Right lung (tissue), 5 donors: ENCODE measurements around the gene ZFPM1. TPM values are rescaled to one million over a fixed set of nuclear protein-coding genes. Genes with fewer than 3 reads are reported as not detected.

Experiments
- DNase-seq, 2 donors: peaks; one replicate each; pipeline ENCODE4 v3.0.0-alpha.2; 2013
- polyA plus RNA-seq, 5 donors: library from polyadenylated mRNA; unstranded; fragments of 120-200 nt; gene quantifications; one replicate each; pipeline versions ENCODE4 v1.2.1 to v1.2.3, GENCODE V29; 2013; ENCODE audit warnings: inconsistent platforms in 1 of 5, low replicate concordance in 1 of 5; ENCODE audit not compliant: insufficient read length in 5 of 5, insufficient read depth in 1 of 5

Gene ZFPM1
- polyA plus RNA-seq, 5 donors = 2.1 to 5.5 (median 2.8) TPM

DNA sequence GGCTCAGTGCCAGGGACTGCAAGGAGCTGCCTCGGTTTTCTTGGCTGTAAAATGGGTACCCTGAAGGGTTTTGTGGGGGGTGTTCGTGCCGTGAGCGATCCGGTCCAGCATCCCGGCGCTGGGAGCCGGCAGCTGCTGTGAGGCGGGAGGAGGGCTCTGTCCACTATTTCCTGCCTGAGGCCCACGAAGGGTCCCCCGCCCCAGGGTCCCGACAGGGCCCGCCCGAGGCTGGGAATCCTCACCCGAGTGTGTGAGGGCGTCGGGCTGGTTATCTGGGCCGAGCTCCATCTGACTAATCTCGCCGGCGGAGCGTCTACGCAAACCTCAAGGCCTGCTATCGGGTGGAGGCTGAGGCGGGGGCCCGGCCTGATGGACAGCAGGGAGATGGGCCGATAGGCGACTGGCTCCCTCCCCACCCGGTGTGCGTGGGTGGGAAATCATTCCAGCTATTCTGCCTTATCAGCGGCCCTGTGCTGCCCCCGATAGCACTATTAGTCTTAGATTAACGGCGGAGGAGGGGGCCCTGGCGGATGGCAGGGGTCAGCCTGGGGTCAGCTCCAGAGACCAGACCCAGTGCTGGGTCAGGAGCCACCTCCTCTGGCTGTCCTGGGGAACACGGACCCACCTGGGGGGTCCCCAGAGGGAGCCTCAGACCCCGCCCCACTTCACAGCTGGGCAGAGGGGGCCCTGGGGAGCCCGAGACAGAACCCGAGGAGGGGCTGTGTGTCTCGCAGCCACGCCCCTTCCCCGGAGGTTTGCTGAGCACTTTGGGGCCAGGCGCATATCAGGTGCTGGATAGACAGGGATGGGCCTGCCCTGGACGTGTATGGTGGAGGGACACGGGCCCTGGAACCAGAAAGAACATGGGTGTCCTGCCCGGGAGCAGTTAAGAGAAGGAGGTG lies 44.7 kb downstream of the ZFPM1 start:
- DNase-seq = no peak

DNA sequence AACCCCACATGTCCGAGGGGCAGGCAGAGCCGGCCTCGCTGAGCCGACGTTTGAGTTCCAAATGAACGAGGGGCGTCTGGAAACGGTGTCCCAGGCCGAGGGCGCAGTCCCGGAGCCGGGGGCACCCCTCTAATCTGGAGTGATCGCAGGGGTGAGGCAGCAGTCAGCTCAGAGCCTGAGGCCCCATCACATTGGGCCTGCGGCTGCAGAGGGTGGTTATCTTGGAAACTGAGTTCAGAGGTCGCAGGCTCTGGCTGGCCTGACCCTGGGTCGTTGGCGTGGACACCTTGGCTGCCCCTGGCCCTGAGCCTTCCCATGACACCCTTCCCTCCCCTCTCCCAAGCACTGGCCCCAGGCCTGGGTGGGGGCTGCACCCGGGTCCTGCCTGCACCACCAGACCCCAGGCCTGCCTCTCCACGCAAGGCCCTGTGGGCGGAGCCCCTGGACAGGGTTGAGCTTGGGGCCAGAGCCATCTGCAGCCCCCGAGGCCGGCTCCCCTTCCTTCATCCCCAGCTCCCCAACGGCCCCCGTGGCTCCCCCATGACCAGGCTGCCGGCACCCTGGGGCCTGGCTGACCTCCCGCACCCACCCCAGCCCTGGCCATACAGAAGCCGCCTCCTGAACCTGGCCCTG lies 45.6 kb downstream of the ZFPM1 start:
- no peak for DNase-seq

DNA sequence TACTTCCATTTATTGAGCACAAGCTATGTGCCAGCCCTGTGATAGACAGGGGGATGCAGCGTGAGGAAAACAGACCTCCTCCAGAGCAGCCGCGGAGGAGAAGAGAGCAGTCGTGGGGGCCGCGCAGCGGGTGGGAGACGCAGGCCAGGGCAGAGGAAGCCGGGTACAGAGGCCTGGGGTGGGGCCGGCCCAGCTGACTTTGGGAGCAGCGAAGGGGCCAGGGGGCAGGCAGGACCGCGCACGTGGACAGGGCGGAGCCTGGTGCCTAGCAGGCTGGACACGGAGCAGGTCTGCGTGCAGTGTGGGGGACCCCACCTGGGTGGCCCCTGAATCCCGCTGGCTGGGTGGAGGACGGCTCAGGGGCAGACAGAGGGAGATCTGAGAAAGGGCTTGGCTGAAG lies 46.2 kb downstream of the ZFPM1 start:
- DNase-seq = no peak

DNA sequence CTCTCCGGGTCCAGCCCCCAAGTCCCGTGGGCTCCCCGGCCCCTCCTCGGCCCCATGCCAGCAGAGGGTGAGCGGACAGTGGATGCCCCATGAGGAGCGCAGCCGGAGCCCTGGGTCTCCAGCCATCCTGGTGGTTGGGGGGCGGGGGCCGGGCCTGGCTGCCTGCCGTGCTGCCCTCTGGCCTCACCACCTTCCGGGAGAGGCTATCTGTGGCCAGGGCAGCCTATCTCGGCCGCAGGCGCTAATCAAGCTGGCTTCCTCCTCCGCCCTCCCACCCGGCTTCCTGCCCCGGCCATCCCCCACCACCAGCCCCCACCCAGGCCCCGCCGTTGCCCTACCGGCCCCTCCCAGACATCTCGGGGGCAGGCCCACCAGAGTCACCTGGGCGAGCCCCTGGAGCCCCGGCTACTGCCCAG lies 46.8 kb downstream of the ZFPM1 start:
- no peak for DNase-seq

DNA sequence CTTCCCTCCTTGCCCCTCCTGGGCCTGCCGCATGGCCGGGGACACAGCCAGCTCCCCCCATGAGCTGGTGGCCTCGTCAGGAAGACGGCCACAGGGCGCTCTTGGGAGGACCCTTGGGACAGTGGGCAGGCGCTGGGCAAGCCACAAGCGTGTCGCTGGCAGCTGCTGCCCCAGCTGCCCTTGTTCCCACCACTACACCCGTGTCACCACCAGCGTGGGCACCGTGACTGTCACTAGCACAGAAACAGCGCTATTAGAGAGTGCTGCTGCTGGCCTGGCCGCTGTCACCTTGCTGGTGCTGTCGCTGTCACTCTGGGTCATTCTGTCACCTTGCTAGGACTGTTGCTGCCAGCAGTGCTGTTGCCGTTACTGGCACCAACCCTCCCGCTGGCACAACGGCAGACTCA lies 47.2 kb downstream of the ZFPM1 start:
- no peak for DNase-seq

DNA sequence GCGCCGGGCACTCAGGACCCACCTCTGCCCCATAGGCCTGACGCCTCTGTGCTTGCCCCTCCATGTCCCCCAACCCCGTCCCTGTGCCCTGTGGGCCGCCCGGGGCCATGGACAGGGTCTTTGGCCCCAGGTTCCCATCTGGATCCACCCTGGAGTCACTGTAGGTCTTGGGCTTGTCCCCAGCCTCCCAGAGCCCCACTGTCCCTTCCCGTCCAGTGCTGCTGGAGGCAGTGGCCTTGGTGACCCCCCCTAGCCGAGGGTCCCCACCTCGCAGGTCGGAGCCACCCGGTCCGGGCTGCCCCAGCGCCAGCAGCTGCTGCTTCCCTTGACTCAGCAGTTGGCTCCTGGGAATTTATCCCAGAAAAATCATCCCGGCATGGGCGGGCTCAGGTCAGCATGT lies 49.3 kb downstream of the ZFPM1 start:
- no peak for DNase-seq

DNA sequence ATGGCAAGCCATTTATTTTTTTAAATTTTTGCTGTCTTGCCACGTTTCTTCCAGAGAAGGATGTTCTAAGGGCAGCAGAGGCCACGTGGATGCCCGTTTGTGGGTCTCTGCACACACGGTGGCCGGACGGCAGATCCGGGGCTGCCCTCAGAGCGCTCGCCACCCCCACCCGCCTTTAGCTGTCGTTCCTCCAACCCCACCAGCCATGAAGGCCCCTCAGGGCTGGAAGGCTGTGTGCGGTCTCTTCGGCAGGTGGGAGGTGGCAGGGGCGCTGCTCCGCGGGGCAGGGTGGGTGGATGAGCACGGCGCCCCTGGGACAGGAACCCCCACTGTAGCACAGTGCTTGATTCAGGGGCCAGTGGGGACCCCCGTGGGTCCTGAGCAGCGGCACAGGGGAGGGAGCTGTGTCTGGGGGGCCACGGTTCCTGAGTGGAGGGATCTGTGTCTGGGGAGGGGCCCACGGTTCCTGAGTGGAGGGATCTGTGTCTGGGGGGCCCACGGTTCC lies 49.7 kb downstream of the ZFPM1 start:
- DNase-seq = no peak

DNA sequence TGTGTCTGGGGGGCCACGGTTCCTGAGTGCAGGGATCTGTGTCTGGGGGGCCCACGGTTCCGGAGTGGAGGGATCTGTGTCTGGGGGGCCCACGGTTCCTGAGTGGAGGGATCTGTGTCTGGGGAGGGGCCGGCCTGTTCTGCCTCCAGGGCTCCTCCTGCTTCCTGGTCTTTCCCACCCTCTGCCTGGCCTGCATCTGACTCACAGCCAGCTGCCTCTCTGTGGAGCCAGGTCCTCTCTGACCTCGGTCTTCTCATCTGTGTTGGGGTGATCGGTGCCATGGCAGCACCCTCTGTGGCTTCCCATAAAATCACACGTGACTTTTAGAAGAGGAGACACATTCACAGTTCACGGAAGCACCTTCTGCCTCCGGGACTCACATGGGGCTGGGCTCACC lies 50.3 kb downstream of the ZFPM1 start:
- DNase-seq = no peak

DNA sequence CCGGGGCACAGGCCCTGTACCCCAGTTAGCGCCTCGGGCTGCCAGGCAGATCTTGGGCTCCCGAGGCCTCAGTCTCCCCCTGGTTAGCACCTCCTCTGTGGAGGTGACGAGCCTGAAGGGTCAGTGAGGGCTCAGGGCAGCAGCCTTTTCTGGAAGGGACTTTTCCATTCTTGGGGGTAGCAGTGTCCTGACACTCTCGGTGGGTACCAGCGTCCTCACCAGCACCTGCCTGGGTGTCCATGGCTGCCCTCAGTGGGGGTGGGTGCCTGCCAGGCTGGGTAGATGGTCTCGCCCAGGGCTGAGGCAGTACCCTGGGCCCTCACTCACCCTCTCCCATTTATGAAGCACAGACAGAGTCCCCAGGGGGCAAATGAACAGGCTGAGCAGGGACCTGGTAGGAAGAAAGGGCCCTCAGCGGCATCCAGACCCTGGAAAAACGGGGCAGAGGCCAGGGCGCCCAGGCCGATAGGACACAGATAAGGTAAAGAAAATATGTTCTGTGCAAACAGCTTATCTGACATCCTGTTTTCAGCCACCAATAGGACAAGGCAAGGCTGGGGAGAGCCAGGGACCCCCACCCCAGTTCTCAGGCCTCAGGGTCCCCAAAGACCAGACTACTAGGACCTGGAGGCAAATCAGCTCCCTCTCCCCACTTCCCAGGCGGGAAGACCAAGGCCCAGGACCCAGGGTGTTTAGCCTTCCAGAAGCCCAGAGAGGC lies 50.9 kb downstream of the ZFPM1 start:
- no peak for DNase-seq

DNA sequence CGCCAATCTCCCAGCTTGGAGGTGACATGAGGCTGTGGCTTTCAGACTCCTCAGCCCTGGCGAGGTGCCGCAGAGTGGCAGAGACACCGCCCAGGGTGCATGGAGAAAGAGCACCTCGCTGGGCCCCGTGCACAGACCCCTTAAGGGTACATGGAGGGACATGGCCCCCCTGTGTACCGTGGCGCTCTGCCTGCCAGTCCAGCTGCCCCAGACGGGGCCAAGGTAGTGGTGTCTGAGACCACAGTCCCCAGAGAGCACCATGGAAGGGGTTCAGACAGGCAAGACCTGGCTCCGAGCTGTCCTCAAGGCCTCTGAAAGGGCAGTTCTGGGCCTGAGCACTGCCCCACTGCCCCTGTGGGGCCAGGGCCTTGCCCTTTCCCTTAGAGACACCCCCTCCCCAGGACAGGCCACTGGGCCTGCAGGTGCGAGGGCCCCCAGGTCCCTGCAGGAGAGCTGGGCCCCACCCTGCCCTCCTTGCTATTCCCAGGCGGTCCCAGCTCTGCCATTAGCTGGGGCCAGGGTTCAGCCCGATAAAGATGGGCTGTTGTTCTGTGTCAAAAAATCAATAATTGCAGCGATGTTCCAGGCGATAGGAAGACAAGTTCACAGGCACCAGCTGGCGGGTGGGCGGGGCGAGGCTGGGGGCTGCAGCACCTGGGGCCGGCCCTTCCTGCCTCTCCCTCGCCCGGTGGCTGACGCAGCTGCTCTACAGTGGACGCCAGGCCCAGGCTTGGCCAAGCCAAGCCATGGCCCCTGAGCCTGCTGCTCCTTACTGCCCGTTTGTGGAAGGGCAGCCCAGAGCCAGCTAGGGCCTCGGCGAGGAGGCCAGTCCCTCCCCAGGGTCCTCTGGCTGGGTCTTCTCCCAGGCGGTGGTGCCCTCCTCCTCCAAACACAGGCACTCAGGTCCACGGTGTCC lies 51.7 kb downstream of the ZFPM1 start:
- no peak for DNase-seq

DNA sequence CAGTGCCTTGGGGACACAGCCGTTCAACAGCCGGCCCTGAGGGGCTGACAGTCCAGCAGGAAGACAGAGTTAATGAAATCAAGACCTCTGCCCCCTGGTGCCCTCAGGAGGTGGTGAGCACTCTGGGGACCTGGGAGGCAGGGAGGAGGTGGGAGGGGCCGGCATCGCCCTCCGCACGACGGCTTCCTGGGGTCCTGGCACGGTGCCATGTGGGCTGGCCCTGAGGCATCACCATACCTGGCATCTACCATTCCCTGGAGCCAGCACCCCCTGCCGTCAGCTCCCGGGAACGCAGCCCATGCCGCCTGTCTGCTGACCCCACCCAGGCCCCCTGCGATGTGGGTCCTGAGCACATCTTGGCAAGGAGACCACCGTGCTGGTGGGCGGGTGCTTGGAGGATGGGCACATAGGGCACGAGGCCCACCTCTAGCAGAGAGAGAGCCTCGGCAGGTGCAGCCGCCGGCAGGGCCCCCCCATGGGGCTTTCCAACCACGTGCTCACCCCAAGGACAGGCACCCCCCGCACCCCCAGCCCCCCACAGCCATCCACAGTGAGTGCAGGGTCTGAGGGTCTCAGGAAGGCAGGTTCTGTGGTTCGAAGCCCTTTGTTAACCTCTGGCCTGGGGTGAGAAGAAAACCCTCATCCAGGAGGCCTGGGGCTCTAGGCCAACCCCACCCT lies 52.5 kb downstream of the ZFPM1 start:
- no peak for DNase-seq

DNA sequence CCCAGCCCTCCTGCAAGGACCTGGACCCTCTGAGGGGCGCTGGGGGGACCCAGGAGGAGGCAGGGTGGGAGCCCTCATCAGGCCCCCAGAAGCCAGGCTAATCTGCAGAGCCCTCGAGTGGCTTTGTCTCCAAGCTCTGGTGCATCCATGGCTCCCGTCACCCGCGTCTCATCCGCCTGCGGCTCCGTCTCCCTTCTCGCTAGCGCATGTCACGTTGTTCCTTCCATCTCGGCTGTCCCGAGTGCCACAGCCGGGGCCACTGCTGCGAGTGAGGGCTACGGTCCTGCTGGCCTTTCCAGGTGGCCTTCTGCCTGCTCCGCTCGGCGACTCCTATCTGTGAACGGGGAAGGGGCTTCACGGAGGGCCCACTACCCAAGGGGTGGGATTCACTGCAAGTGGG lies 53.6 kb downstream of the ZFPM1 start:
- no peak for DNase-seq

DNA sequence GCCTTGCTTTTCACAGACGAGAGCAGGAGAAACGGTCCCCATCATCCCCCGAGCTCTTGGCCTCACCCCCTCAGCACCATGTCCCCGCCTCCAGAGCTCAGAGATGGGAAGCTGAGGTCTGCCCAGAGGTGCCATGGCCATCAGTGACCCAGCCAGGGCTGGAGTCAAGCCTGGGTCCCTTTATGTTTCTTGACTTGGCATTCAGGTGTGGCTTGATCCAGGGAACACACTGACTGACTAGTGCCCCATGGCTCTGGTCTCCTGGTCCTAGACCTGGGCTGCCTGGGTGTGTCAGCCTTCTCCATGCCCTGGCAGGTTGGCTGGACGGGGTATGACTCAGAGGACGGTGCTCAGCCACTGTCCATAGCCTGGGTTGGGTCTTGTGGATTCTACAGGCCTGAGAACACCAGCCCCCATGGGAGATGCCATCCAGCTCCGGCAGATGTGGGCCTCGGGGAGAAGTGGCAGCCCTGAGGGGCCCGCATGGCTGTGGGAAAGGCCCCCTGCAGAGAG lies 54.2 kb downstream of the ZFPM1 start:
- DNase-seq = no peak

DNA sequence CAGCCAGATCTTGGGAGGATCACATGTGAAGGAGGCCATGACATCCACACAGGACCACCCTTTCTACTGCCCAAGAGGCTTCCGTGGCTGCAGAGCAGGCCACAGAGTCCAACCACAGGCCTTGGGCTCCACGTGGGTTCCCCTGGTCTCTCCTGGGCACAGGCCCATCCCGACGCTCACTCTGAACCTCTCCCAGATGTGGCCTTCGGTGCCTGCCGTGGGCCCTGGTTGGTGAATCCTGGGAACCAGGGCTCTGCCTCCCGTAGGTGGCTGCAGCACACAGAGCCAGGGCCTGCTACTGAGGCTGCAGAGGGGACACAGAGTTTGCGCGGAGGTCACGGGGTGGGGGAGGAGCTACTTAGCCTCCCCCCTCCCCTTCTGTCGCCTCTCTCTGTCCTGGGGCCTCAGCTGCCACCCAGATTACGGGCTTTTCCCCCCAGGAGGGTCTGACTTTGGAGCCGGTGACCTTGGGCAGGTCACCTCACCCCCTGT lies 55.3 kb downstream of the ZFPM1 start:
- DNase-seq = no peak

DNA sequence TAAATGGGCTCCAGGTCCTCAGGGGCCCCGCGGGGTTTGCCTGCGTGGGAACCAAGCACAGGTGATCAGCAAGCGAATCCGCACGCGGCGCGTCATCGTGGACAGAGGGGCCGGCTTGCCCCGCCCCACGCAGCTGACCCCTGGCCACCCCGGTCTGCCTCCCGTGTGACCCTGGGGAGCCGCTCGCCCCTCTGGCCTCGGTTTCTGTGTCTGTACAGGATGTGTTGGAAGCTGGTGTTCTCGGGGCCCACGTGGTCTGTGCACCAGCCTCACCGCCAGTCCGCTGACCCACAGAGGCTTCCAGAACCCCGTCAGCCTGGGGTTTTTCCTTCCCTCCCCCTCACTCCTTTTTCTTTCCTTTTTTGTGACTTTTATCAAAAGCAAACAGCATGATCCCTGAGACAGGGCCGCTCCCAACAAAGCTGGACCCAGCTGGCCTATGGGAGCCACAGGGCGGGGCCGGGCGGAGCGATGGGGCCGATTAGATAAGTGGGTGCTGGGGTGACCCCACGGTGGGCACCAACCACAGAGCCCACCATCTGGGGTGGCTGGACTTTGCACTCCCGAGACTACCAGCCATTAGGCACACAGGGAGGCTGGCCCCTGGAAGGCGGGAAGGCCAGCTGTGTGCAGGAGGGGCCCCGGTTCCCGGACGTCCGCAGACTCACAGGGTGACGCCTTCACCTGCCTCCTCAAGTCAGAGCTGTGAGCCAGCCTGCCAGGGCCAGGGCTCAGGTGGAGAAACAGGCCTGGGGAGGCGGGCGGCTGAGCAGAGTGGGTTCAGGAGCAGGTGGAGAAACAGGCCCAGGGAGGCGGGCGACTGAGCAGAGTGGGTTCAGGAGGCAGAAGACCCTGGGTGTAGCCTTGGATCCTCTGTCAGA lies 56.0 kb downstream of the ZFPM1 start:
- DNase-seq = no peak

DNA sequence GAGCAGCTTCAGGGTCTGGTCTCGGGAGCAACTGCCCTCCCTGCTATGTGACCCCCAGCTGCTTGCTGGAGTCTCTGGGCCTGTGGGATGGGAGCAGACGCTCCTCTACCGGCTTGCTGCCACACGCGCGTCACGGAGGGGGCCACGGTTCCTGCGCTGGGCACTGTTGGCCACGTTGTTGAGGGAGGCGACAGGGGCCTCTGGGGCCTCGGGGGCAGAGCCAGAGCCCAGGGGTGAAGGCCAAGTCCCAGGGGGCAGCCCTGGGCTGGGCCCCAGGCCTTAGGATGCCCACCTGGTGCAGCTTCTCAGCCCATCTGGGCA lies 56.6 kb downstream of the ZFPM1 start:
- DNase-seq = no peak

DNA sequence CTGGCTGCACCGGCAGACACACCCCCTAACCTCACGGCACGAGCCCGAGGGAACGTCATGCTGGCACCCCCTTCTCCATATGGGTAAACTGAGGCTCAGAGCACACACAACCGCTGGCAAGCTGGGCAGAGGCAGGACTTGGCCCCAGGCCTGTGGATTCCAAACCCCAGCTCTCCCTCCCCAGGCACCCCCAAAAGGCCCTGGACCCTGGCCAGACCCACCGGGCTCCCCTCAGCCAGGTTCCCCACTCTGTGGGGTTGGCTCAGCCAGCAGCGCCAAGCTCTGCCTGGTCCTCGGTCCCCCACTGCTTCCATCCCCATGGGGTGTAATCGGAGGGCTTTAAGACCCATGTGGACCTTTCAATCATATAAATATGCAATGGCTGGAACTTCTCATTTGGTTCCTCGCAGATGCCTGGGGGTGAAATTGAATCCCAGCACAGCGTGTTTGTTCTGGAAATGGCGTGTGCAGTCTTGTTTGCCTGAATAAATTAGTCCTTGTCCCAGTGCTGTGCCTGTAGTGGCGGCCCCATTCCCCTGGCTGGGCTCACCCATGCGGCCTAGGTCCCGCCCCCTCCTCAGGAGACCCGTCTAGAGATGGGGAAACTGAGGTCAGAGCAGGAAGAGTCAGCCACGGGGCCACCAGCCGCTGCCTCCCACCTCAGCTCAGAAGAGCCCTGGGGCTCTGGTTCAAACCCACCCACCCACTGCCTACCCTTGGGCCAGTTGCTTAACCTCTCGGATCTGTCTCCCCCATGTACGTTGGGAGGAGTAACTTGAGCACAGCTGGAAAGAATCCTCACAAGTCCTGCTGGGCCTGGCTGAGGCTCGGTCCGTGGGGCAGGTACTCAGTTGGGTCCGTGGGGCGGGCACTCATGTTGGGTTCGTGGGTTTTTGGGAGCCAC lies 57.3 kb downstream of the ZFPM1 start:
- DNase-seq = no peak

DNA sequence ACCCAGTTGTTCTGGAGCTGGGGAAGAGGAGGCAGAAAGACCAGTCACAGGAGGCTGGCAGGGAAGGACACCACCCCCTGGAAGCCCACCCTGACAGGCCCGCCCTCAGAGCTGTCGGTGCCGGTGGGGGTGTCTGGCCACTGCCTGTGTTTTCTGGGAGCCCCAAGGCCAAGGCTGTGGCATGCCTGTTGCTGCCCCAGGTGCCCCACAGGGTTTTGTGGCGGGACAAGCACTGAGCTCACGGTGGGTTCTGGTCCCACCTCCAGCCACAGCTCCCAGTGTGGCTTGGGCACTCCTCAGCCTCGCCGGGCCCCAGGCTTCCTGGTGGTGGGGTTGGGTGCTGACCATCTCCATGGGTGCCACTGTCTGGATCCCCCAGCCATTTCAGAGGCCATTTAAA lies 58.0 kb downstream of the ZFPM1 start:
- no peak for DNase-seq
